Panc1 (cell line): Measurements from ENCODE around the gene ATF2.

Experiments
- CTCF ChIP-seq: fragments of 450-650 bp; IDR thresholded peaks from 2 replicates; pipeline ENCODE4 v1.5.1; 2017; ENCODE audit warnings: mild to moderate bottlenecking
- TCF7L2 ChIP-seq: IDR thresholded peaks from 2 replicates; pipeline ENCODE4 v1.6.1; 2011; ENCODE audit warnings: mild to moderate bottlenecking, low read depth, low read length, inconsistent platforms

- TF ChIP-seq CTCF: no peak
- TF ChIP-seq TCF7L2: no peak
Observed at GRCh38 chr2:175074478-175074877, 93.5 kb downstream of the ATF2 start.
